ENCODE results near the gene TLR1.

The TLR1 gene

GRCh38 chr4:38804654-38805295 lies at the start of gene TLR1:
TLR1 (minus strand) TSS chr4:38804791; CDS start chr4:38798831, 5,960 bp downstream.
- H3K4me3 ChIP-seq (ENCODE audit: low read depth, low read length), result no peak within 1 kb of the TSS
- ChIA-PET CTCF (interaction anchor here (0.6 to 16.8 kb wide), 24 partner anchors 11 to 655 kb away, joined by 3 to 191 read pairs (median 6); partner anchors contain the start of gene TLR10), POLR2A (no interaction called here)
- DNase-seq (ENCODE audit: low read depth, low spot score), result peak; percentile 40
- no peak for TF ChIP-seq CTCF (IDR thresholded peaks at IDR 0.05; ENCODE audit: insufficient read depth, low read length, missing control alignments)

- POLR2A ChIA-PET, result no interaction called here
- CTCF ChIA-PET, result interaction anchor here (1.6 to 3.1 kb wide), 3 partner anchors 10 to 15 kb away, joined by 5 to 14 read pairs (median 12); partner anchors contain the start of gene TLR6
- no peak overlapping the region for H3K4me3 ChIP-seq (ENCODE audit: low read depth, low read length)
- no peak for DNase-seq (ENCODE audit: low read depth, low spot score)
- TF ChIP-seq CTCF (IDR thresholded peaks at IDR 0.05; ENCODE audit: insufficient read depth, low read length, missing control alignments), result no peak
Measured at GRCh38 chr4:38846015-38846414, 41.4 kb upstream of the TLR1 start.

DNA sequence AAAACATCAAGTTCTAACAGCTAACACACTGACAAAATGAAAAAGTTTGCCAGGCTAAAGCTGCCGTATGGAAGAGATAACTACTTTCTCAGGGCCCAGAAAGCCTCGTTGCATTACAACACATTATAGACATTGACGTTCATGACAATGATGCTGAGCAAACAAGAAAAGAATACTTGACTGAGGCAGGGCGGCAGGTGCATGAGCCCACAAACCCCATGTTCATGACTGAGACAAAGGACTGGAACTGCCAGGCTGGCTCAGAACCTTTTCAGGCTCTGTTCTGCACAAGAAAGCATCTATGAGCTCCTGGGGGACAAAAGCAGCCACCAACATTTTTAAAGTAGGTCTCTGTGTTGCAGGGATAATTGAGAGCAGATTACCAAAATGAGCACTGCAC lies 38.4 kb upstream of the TLR1 start:
- no peak for DNase-seq (ENCODE audit: low read depth, low spot score)
- TF ChIP-seq CTCF (IDR thresholded peaks at IDR 0.05; ENCODE audit: insufficient read depth, low read length, missing control alignments), result no peak
- H3K4me3 ChIP-seq (ENCODE audit: low read depth, low read length), result no peak overlapping the region
- CTCF ChIA-PET, result interaction anchor here (1.4 to 3.1 kb wide), 3 partner anchors 13 to 39 kb away, joined by 3 to 20 read pairs (median 9); partner anchors contain the start of gene TLR6
- POLR2A ChIA-PET, result no interaction called here

DNA sequence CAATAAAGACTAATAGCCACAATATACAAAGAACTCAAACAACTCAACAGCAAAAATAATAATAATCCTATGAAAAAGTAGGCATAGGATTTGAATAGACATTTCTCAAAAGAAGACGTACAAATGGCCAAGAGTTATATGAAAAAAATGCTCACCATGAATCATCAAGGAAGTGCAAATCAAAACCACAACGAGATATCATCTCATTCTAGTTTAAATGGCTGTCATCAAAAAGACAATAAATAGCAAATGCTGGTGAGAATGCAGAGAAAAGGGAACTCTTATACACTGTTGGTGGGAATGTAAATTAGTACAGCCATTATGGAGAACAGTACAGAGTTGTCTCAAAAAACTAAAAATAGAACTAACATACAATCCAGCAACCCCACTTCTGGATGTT lies 33.3 kb upstream of the TLR1 start:
- no peak overlapping the region for H3K4me3 ChIP-seq (ENCODE audit: low read depth, low read length)
- no peak for TF ChIP-seq CTCF (IDR thresholded peaks at IDR 0.05; ENCODE audit: insufficient read depth, low read length, missing control alignments)
- ChIA-PET POLR2A (no interaction called here), CTCF (no interaction called here)
- no peak for DNase-seq (ENCODE audit: low read depth, low spot score)

- ChIA-PET CTCF (no interaction called here), POLR2A (no interaction called here)
- no peak overlapping the region for H3K4me3 ChIP-seq (ENCODE audit: low read depth, low read length)
- no peak for TF ChIP-seq CTCF (IDR thresholded peaks at IDR 0.05; ENCODE audit: insufficient read depth, low read length, missing control alignments)
- DNase-seq (ENCODE audit: low read depth, low spot score), result no peak
Measured at GRCh38 chr4:38837334-38837733, 32.7 kb upstream of the TLR1 start.

- ChIA-PET POLR2A (no interaction called here), CTCF (interaction anchor here (0.6 to 2.0 kb wide), 5 partner anchors 21 to 33 kb away, joined by 3 to 5 read pairs (median 3); partner anchors contain the start of genes FAM114A1, TLR1 and TLR6)
- H3K4me3 ChIP-seq (ENCODE audit: low read depth, low read length), result no peak overlapping the region
- no peak for DNase-seq (ENCODE audit: low read depth, low spot score)
- TF ChIP-seq CTCF (IDR thresholded peaks at IDR 0.05; ENCODE audit: insufficient read depth, low read length, missing control alignments), result no peak
Measured at GRCh38 chr4:38834570-38834969, 30.0 kb upstream of the TLR1 start.
